Neural crest cell (in vitro differentiated cells): ENCODE results near the gene SHMT2. TPM values are rescaled to one million over a fixed set of nuclear protein-coding genes. Genes with fewer than 3 reads are reported as not detected.

Experiments used
- DNase-seq: peaks from one replicate; pipeline ENCODE4 v3.0.0; 2021; ENCODE audit warnings: low read depth, mixed read lengths, low spot score
- H3K27ac Mint-ChIP-seq: one replicate; pipeline ENCODE4 v1.8.0; 2021; ENCODE audit warnings: mild to moderate bottlenecking, mixed read lengths; ENCODE audit not compliant: unreplicated experiment
- H3K27me3 Mint-ChIP-seq: 2 replicates; pipeline ENCODE4 v1.8.0; 2021; ENCODE audit warnings: low read depth, mild to moderate bottlenecking, mixed read lengths
- H3K36me3 Mint-ChIP-seq: 2 replicates; pipeline ENCODE4 v1.8.0; 2021; ENCODE audit warnings: low read depth, mild to moderate bottlenecking, mixed read lengths
- H3K4me1 Mint-ChIP-seq: 2 replicates; pipeline ENCODE4 v1.8.0; 2021; ENCODE audit warnings: mixed read lengths
- H3K4me3 Mint-ChIP-seq: one replicate; pipeline ENCODE4 v1.8.0; 2021; ENCODE audit warnings: mild to moderate bottlenecking, mixed read lengths
- H3K9me3 Mint-ChIP-seq: 2 replicates; pipeline ENCODE4 v1.8.0; 2021; ENCODE audit warnings: mixed read lengths
- CTCF ChIP-seq: fragments of 200-600 bp; sonication (generic); conservative IDR thresholded peaks from 2 replicates; pipeline ENCODE4 v1.5.0; 2021; ENCODE audit warnings: antibody characterized with exemption, mild to moderate bottlenecking
- total RNA-seq: library from RNA; stranded (reverse); gene quantifications from 2 replicates; pipeline ENCODE4 v1.2.1, GENCODE V29; 2021

The SHMT2 gene
- total RNA-seq, 1 donor from 2014 or later: 230 TPM

DNA sequence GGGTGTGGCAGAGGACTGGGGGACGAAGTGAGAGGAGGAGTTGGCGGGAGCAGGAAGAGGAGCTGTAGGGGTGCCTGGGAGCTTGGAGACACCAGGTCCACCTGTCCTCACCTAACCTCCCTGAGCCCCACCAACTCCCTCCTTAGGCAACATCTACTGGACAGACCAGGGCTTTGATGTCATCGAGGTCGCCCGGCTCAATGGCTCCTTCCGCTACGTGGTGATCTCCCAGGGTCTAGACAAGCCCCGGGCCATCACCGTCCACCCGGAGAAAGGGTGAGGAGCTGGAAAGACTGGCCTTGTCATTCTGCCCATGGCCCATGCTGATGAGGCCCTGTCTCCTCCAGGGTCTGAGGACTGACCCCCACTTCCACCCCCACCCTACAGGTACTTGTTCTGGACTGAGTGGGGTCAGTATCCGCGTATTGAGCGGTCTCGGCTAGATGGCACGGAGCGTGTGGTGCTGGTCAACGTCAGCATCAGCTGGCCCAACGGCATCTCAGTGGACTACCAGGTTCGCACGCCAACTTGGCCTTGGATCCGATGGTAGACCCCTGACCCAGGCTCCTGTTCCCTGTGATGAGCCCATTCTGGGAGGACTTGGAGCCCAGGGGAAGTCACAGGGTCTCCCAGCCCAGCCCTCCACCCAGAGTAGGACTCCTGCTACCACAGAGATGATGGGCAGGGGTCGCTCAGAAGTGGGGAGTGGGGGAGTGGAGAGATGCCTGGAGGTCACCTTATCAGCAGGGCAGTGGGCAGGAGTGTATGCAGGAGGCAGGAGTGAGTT lies 45.4 kb upstream of the SHMT2 start:
- Mint-ChIP-seq H3K4me3 (no peak overlapping the region), H3K27ac (no peak overlapping the region), H3K9me3 (no peaks in the 10 kb centered on the region), H3K27me3 (no peaks in the 10 kb centered on the region), H3K4me1 (peaks cover 6% of the 10 kb centered on the region), H3K36me3 (peaks cover 6% of the 10 kb centered on the region)
- TF ChIP-seq CTCF: no peak
- DNase-seq: no peak

DNA sequence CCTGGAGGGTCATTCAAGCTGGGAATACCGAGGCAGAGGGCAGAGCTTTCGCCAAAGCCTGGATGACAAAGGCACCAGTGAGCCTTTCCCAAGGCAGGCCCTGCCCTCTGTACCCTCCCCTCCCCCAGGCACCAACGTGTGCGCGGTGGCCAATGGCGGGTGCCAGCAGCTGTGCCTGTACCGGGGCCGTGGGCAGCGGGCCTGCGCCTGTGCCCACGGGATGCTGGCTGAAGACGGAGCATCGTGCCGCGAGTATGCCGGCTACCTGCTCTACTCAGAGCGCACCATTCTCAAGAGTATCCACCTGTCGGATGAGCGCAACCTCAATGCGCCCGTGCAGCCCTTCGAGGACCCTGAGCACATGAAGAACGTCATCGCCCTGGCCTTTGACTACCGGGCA lies 44.1 kb upstream of the SHMT2 start:
- Mint-ChIP-seq H3K4me3 (no peak overlapping the region), H3K27me3 (no peaks in the 10 kb centered on the region), H3K27ac (no peak overlapping the region), H3K4me1 (peaks cover 6% of the 10 kb centered on the region), H3K36me3 (peaks cover 4% of the 10 kb centered on the region), H3K9me3 (no peaks in the 10 kb centered on the region)
- no peak for TF ChIP-seq CTCF
- no peak for DNase-seq

GRCh38 chr12:57185906-57186508 lies 43.5 kb upstream of the SHMT2 start:
- TF ChIP-seq CTCF: no peak
- H3K36me3 Mint-ChIP-seq: peaks cover 4% of the 10 kb centered on the region
- no peaks in the 10 kb centered on the region for H3K27me3 Mint-ChIP-seq
- DNase-seq: no peak
- no peak overlapping the region for H3K27ac Mint-ChIP-seq
- no peak overlapping the region for H3K4me3 Mint-ChIP-seq
- no peaks in the 10 kb centered on the region for H3K9me3 Mint-ChIP-seq
- peaks cover 6% of the 10 kb centered on the region for H3K4me1 Mint-ChIP-seq

DNA sequence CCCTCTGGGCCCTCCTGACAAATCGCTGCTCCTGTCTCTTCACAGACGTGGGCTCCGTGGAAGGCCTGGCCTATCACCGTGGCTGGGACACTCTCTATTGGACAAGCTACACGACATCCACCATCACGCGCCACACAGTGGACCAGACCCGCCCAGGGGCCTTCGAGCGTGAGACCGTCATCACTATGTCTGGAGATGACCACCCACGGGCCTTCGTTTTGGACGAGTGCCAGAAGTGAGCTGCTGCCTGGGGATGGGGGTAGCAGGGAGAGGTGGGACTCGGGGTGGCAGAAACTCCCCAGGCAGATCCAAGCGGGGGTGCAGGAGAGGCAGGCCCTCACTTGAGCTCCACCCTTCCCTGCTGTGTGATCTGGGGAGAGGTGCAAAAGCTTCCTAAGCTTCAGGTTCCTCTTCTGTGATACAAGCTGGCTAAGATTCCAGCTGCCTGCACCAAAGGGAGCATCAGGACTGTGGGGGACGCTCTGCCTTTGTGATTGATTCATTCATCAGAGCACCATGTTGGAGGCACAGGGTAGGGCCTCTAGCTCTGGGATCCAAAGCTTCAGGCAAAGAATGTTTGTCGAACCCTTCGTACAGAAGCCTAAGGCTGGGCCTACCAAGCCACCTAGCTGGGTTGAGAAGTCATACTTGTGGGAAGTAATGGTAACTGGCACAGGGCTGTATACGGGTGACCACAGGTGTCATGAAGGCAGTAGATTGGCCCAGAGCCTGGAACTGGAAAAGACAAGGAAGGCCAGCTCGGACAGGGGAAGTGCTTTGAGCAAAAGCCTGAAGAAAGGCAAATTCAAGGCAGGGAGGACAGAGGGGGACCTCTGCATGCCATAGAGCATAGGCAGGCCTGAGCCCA lies 42.1 kb upstream of the SHMT2 start:
- DNase-seq: no peak
- TF ChIP-seq CTCF: no peak
- Mint-ChIP-seq H3K4me3 (no peak overlapping the region), H3K27ac (peak overlapping the region; percentile 12), H3K36me3 (peaks cover 15% of the 10 kb centered on the region), H3K27me3 (no peaks in the 10 kb centered on the region), H3K4me1 (peaks cover 6% of the 10 kb centered on the region), H3K9me3 (peaks cover 4% of the 10 kb centered on the region)

GRCh38 chr12:57188090-57188425 lies 41.5 kb upstream of the SHMT2 start:
- no peak for TF ChIP-seq CTCF
- Mint-ChIP-seq H3K27me3 (no peaks in the 10 kb centered on the region), H3K4me1 (peaks cover under 1% of the 10 kb centered on the region), H3K36me3 (peaks cover 13% of the 10 kb centered on the region), H3K9me3 (peaks cover 4% of the 10 kb centered on the region), H3K4me3 (no peak overlapping the region), H3K27ac (no peak overlapping the region)
- no peak for DNase-seq
